HL-60/S4 treated with phorbol 12-myristate 13-acetate at 8.2 ng/mL for 4 days and 3 days (cell line): Measurements from ENCODE around the gene UBE3D.
"Not testable (repeated sequence)": the region's sequence is repeated elsewhere in the genome, so short reads cannot be mapped to it uniquely, and the experiment has no call there.

Experiments used
- in situ Hi-C: fragments of 300-500 bp; cut with MboI; formaldehyde crosslinking; loops from 2 replicates; pipeline ENCODE4 v1.15.0; 2022; ENCODE audit warnings: low sequenced_read_pairs

Gene UBE3D

GRCh38 chr6:82980086-82980485 lies 85.6 kb downstream of the UBE3D start:
- in situ Hi-C loops = no loop called here

GRCh38 chr6:82979657-82980056 lies 86.0 kb downstream of the UBE3D start:
- in situ Hi-C loops = no loop called here

GRCh38 chr6:82978362-82978945 lies 87.2 kb downstream of the UBE3D start:
- in situ Hi-C loops = no loop called here

GRCh38 chr6:82976179-82976578 lies 89.5 kb downstream of the UBE3D start:
- in situ Hi-C loops = no loop called here

GRCh38 chr6:82971877-82972460 lies 93.7 kb downstream of the UBE3D start:
- in situ Hi-C loops = no loop called here

- in situ Hi-C loops = no loop called here
These were observed 94.8 kb downstream of the UBE3D start for GRCh38 chr6:82970839-82971238.

- in situ Hi-C loops = no loop called here
These were observed 96.9 kb downstream of the UBE3D start for GRCh38 chr6:82968708-82969107.

GRCh38 chr6:82963191-82963925 lies 102.3 kb downstream of the UBE3D start:
- in situ Hi-C loops = no loop called here

GRCh38 chr6:82959385-82959941 lies 106.2 kb downstream of the UBE3D start:
- in situ Hi-C loops = no loop called here

- in situ Hi-C loops = no loop called here
These were observed 107.1 kb downstream of the UBE3D start for GRCh38 chr6:82958551-82958950.

- in situ Hi-C loops = no loop called here
These were observed 107.8 kb downstream of the UBE3D start for GRCh38 chr6:82957868-82958245.

GRCh38 chr6:82957171-82957867 lies 108.3 kb downstream of the UBE3D start:
- in situ Hi-C loops = no loop called here

- in situ Hi-C loops = no loop called here
These were observed 109.8 kb downstream of the UBE3D start for GRCh38 chr6:82955841-82956240.

- in situ Hi-C loops = no loop called here
These were observed 110.6 kb downstream of the UBE3D start for GRCh38 chr6:82954937-82955577.

GRCh38 chr6:82954356-82954755 lies 111.3 kb downstream of the UBE3D start:
- in situ Hi-C loops = no loop called here

- in situ Hi-C loops = no loop called here
These were observed 111.8 kb downstream of the UBE3D start for GRCh38 chr6:82953871-82954270.

- in situ Hi-C loops = no loop called here
These were observed 113.7 kb downstream of the UBE3D start for GRCh38 chr6:82951935-82952334.

- in situ Hi-C loops = no loop called here
These were observed 114.3 kb downstream of the UBE3D start for GRCh38 chr6:82951389-82951788.

GRCh38 chr6:82930915-82931314 lies 134.7 kb downstream of the UBE3D start:
- in situ Hi-C loops = not testable (repeated sequence)

GRCh38 chr6:82924799-82925535 lies 140.7 kb downstream of the UBE3D start:
- in situ Hi-C loops = no loop called here
